GM20000 (cell line): ENCODE measurements around the gene GPR32.

Experiments used
- DNase-seq: peaks from one replicate; pipeline ENCODE4 v3.0.0; 2012; ENCODE audit warnings: low spot score
- TF ChIP-seq, protein P1 (sequence below): IDR thresholded peaks from 2 replicates; pipeline ENCODE4 v1.5.1; 2012; ENCODE audit warnings: mild to moderate bottlenecking, control low read depth; ENCODE audit errors: extremely low read depth, missing control alignments

GPR32 gene

DNA sequence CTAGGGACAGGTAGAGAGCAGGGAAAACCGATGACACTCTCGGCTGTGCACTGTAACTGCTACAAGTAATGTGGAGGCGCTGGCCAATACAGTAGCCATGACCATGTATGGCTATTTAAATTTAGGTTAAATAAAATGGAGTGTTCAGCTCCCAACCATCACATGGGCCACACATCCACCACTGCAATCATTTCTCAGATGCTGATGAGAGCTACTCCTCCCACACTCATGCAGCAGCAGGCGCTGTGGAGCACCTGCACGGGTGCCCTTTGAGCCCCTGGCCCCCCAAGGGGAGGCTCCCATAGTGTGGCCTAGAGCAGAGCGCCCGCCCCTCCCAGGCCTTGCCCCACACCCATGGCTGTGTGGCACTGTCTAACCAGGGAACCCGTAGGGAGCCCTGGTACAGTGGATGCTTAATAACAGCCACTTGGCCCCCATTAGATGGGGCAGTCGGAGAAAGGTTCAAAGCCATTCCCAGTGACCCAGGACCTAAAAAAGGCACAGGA is 25.9 kb downstream of the GPR32 start:
- DNase-seq, result no peak

DNA sequence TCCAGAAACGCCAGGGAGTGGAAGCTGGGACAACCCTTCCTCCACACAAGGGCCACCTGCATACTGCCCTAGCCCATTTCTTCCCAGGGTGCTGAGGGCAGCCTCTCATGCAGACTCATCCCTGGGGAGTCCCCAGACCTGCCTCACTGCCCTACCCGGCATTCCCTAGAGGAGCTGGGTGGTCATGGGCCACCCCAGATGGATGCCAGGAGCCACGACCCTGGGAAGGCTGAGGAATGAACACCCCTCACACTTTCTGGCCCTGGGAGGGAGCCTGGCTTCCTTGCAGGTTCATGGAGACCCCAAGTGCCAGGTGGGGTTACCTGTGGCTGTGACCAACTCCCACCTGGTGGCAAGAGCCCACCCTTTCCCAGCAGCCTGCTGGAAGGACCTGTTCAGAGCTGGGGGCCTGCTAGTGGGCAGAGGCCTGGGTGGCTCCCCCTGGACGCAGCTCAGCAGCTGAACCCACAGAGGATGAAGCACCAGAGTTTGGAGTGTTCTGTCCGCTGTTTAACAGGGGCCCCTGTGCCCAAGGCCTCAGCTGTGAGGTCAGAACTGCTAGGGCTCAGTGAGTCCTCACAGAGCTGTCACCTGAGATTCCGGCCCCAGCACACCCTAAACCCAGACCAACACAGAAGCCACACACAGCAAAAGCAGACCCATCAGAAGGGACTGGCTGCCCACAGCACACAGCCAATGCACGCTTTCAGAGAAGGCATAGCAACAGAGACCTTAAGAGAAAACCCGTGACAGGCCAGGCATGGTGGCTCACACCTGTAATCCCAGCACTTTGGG is 26.6 kb downstream of the GPR32 start:
- no peak for DNase-seq
- TF ChIP-seq, protein P1, sequence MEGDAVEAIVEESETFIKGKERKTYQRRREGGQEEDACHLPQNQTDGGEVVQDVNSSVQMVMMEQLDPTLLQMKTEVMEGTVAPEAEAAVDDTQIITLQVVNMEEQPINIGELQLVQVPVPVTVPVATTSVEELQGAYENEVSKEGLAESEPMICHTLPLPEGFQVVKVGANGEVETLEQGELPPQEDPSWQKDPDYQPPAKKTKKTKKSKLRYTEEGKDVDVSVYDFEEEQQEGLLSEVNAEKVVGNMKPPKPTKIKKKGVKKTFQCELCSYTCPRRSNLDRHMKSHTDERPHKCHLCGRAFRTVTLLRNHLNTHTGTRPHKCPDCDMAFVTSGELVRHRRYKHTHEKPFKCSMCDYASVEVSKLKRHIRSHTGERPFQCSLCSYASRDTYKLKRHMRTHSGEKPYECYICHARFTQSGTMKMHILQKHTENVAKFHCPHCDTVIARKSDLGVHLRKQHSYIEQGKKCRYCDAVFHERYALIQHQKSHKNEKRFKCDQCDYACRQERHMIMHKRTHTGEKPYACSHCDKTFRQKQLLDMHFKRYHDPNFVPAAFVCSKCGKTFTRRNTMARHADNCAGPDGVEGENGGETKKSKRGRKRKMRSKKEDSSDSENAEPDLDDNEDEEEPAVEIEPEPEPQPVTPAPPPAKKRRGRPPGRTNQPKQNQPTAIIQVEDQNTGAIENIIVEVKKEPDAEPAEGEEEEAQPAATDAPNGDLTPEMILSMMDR, result no peak

More for the DNA sequence above, 25.9 kb downstream of the GPR32 start:
- TF ChIP-seq, protein P1, result no peak

DNA sequence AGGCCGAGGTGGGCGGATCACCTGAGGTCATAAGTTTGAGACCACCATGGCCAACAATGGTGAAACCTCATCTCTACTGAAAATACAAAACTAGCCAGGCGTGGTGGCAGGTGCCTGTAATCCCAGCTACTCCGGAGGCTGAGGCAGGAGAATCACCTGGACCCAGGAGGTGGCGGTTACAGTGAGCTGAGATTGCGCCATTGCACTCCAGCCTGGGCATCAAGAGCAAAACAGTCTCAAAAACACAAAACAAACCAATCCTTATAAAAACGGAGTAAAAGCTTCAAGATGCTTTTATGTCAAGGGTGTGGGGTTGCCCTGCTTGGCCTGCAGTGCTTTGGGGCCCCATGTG is 27.1 kb downstream of the GPR32 start:
- TF ChIP-seq, protein P1, result no peak

DNA sequence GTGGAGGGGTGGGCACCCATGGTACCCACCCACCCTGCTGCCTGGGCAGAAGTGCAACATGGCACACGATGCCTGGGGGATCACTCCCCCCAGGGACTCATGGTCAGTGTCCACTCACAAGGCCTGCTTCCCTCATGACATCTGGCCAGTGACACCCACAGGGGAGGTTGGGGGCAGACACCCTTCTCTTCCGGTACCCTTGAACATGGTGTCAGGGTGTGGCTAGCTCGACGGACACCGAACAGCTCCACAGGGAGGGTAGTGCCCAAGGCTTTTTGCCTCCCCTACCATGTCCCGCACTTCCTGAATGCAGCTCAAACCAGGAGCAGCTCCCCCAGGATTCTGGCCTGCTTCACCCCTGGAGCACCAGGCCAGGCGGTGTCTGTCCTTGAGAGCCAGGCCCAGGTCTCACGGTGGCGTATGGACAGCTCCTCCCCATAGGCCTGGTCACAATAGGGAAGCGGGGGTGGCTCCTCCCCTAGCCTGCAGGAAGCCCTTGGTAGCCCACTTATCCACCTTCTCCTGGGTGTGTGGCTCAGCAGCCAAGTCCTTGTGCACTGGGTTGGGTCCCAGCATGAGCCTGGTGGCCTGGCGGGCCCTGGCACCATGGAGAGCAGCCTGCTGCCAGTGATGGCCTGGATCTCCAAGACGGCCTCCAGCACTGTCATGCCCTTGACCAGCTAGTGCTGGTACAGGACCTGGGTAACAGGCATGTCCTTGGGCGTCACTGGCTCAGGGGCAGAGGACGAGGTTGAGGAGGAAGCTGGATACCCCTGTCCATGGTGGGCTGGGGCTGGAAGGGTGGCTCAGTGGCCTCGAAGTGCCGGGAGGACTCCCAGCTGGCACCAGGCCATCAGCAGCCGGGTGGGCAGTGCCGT is 27.8 kb downstream of the GPR32 start:
- DNase-seq, result no peak
- TF ChIP-seq, protein P1, result no peak

More for the DNA sequence above, 27.1 kb downstream of the GPR32 start:
- DNase-seq, result no peak

DNA sequence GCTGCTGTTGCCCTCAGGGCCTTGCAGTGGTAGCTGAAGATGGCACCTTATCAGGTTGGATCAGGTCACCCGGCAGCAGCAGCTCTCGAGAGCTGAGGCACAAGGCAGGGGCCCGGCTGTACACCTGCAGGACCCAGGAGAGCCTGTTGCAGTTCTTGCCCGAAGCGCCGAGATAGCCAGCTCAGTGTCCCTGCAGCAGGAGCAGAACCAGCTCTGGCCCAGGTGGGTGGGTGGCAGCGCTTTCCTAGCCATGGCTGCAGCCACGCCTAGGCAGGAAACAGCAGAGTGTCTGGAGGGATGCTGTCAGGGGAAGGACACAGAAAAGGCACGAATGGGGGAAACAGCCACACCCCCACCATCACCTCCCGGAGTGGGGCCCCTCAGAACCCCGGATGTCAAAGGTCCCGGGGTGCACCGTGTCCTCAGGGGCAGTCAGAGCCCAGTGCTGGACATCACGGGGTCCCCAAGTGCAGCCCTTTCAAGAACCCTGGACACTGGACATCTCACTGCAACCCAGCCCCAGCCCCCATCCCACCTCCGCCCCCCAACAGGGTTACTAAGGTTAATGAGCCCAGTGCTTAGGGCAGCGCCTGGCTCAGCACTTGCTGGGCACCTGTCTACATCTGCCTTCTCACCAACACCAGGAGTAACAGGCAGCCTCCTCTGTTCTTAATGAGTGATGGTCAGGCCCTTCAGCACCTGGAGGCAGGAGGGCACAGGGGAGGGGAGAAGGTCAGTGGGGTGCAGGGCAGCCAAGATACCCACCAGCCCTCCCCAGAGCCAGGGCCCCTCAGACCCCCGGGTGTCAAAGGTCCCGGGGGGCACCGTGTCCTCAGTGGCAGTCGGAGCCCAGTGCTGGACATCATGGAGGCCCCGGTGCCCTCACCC is 28.6 kb downstream of the GPR32 start:
- no peak for DNase-seq
- TF ChIP-seq, protein P1, result no peak

DNA sequence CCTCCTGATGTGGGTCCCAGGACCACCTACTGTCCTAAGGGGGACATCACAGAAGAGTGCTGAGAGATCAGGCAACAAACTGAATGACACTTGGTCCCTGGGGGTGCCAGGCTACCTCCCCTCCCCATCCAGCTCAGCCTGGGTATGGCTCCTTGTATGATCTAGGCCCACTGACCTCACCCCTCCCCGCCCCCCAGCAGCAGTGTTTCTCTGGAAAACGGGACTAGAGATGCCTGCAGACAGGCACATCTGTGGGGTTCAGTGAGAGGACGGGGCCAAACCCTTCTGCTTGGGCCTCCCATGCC is 29.2 kb downstream of the GPR32 start:
- TF ChIP-seq, protein P1, result no peak
- no peak for DNase-seq
